HPDE6-E6E7 (cell line): ENCODE data around the gene UNCX.

Source experiments
- DNase-seq: peaks from one replicate; pipeline ENCODE4 v3.0.0; 2011; ENCODE audit warnings: missing footprints; ENCODE audit errors: extremely low spot score

Gene UNCX

GRCh38 chr7:1232103-1232466 is 587 bp upstream of the UNCX start:
- no peak for DNase-seq

- DNase-seq = no peak
These were observed 819 bp downstream of the UNCX start for GRCh38 chr7:1233333-1234048.

GRCh38 chr7:1234049-1234880 is 1.6 kb downstream of the UNCX start:
- no peak for DNase-seq

GRCh38 chr7:1234881-1235500 is 2.3 kb downstream of the UNCX start:
- no peak for DNase-seq

- DNase-seq = no peak
These were observed 2.9 kb downstream of the UNCX start for GRCh38 chr7:1235501-1236131.

- no peak for DNase-seq
These were observed 3.5 kb downstream of the UNCX start for GRCh38 chr7:1236132-1236661.

- DNase-seq = no peak
These were observed 4.4 kb downstream of the UNCX start for GRCh38 chr7:1236831-1237701.

DNA sequence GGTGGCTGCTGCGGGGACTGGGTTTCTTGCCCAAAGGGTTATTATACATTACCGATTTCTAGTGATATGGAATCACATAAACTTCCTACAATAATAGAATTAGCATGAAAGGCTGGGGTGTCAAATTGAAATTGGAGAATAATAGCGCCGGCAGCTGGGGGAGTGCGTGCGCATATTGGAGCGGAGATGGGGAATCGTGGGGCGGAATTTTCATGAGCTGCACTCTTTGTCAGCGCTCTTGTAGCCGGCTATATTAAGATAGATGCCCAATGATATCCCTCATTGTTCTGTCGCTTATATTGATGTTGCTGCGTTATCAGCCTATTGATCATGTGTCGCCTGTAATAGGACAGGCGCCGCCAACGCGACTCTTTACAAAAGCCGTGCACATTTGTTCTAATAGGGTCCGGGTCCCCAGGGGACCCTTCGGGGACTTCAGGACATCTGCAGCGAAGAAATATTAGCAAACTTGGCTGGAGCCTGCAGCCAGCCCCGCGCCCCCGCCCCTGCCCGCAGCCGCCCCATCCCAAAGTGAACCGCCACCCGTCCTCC is 5.1 kb downstream of the UNCX start:
- DNase-seq = no peak

GRCh38 chr7:1238450-1238882 is 5.8 kb downstream of the UNCX start:
- no peak for DNase-seq

DNA sequence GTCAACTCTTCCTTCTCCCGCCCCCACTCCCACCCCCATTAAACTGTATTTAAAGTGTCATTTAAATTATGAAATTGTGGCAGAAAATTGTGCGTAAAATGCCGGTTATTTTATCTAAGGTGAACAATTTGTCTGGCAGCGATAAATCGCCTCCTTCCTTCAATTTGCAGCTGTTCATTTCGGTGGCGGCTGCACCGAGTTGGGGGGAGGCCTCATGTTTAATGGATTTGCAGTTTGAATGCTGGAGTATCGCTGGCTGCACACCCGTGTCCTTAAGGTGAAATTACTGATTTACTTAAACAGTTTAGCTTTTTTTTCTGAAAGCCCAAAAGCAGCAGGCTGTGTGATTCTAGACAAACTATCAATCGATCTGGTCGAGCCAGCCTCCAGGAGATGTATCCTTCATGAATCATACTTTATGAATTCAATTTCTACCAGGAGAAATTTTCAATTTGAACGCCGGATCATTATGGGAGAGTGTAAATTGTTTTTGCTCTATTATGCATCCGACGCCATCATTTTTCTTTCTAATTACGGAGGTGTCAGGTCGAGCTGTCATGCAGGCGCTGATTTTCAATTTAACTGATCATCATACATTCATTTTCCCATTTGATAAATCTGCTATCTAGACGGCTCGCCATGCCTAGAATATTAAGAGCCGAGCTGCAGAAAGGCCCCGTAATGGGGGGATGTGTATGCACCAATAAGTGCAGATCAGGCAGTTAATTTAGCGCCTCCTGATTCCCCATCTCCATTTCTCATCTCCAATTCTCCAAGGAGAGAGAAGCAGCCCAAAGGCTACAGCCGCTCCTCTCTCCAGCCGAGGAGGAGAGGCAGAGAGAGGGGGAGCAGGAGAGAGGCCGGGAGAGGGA is 6.5 kb downstream of the UNCX start:
- no peak for DNase-seq

DNA sequence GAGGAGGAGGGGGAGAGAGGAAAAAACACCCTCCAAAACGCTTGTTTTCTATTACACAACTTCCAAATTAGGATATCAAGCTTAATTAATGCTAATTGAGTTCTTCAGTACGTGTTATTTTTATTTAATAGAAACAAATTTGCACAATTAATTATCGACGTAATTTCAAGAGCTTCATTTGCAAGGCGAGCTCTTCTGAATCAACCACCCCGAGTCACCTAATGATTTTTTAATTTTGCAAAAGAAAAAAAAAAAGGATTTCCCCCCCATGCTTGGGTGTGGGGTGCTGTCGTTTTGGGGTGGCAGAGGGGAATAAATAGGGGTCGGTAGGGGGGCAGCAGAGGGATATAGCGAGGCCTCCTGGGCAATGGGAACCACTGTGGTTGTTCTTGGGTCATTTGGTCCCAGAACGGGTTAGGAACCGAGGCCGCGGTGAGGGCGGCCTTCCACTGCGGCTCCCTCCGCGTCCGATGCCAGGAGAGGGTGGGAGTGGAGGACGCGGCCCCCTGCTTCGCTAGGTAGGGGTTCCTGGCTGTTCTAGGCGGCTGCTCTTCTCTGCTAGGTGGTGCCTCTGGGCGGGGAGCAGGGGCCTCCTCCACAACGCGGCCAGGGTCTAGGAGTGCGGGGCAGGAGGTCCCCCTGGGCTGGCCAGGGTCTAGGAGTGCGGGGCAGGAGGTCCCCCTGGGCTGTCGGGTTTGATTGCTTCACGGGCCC is 7.3 kb downstream of the UNCX start:
- DNase-seq = no peak

DNA sequence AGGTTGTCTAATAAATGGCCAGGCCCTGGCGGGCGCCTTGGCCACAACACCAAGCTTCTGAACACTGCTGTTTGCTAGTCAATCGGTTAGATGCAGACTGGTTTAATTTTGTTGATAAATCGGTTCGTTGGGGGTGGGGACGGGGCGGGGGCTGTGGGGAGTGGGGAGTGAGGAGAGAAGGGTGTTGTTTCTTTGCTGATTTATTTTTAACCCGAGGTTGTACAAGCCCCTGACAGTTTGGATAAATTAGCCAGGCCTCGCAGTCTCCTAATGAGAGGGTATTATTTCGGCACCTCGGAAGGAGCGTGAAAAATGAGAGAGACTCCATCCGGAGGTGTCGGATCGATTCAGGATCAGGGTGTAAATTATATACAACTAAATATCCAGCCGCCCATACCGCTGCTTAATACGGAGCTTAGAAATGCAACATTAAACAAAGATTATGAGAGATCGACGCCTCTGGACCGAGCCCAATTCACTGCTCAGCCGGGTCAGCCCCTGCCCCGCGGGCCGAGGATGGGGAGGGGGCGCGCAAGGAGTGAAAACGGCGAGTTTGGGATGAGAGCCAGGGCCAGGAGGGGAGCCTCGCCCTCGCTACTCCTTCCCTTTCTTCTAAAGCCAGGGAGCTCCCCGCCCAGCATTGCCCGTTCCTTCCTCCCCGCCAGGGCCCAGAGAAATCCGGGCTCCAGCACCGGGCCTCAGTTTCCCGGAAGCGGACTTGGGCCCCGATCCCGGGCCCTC is 8.0 kb downstream of the UNCX start:
- no peak for DNase-seq

- no peak for DNase-seq
These were observed 8.6 kb downstream of the UNCX start for GRCh38 chr7:1241258-1241602.

DNA sequence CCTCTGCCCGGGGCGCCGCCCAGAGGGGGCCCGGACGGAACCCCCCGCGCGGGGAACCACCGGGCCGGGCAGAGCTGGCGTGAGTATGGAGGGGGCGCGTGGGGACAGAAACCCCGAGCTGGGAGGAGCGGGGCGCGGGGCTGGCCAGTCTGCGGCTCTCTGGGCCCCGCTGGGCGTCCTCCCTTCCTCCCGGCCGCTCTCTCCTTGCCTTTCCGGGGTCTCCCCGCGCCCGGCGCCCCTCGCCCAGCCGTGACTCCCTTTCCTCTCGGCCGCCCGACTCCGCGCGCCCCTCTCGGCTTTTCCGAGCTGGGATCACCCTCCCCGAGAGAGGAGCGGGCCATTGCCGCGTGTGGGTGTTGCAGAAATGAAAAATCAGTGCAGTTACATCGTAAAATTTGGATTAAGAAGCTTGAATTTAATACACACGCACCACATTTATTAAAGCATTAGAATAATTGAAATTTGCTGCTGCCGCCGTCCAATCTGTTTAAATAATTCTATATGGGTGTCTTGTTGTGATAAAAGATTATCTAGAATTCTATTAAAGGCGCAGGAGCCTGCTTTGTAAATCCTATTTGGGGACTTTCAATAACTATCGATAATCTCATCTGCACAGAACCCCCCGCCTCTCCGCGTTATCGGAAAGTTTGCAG is 9.1 kb downstream of the UNCX start:
- DNase-seq = no peak

DNA sequence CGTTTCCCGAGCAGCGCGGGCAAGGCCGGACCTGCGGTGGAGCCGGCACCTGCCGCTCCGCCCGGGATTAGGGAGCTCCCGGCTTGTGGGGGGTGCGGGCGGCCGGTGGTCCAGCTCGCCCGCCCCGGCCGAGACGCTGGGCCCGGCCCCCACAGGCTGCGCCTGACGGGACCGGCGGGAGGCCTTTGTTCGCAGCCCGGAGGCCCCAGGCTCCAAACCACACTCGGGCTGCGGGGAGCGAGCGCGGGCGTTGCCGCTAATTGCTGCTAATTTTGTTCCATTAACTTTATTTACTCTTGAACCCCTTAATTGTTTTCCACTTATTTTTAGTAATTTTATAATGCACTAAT is 9.6 kb downstream of the UNCX start:
- no peak for DNase-seq

DNA sequence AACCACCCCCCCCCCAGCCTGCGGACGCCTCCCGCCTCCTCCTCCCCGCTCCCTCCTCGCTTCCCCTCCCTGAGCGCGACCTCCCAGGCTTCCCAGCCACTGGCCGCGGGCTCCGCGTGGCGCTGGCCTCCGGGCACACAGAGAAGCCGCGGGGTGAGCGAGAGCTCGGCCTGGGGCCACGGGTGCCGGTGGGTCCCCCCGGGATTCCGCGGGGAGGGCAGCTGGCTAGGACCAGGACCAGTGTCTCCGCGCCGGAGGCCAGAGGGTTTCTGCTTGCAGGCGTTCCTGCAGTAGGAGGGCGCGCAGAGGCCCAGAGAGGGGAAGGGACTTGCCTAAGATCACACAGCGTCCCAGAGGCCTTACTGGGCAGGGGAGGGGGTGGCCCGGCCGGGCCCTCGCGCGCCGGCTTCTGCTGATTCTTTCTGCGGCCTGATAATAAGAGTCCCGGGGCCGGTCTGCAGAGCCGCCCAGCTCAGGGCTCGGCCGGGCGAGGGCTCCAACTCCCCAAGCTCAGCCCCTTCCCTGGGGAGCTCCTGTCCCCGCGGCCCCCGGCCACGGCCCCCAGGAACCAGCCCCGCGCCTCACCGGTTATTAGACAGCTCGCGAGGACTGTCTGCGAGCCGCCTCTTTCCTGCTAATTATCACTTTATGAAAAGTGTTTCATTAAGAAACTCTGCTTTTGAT is 10.1 kb downstream of the UNCX start:
- DNase-seq = no peak

- DNase-seq = no peak
These were observed 10.8 kb downstream of the UNCX start for GRCh38 chr7:1243290-1243963.
